NCI-H1092 treated with DMSO at 0.1 percent for 48 hours (cell line): Measurements from ENCODE around the gene RABGEF1.
"Not testable (repeated sequence)": the region's sequence is repeated elsewhere in the genome, so short reads cannot be mapped to it uniquely, and the experiment has no call there.

Experiments
- DNase-seq: peaks from one replicate; lab custom pipeline; 2025; lab: John Stamatoyannopoulos, UW

The RABGEF1 gene

DNA sequence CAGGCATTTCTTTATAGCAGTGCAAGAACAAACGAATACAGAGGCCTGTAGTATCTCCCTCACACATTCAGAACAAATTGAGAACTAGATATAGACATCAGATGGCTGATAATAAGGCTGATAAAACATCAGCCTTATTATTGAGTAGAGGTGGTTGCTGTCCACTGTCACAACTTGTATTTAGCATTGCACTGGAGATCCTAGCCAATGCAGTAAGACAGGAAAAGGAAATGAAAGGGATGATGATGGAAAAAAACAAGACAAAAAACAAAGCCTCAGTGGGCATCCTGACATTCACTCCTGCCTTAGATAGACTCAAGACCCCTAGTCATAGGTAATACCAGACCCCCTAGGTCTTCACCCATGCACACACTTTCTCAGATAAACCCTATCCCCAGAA, 4.7 kb upstream of the RABGEF1 start:
- no peak for DNase-seq

DNA sequence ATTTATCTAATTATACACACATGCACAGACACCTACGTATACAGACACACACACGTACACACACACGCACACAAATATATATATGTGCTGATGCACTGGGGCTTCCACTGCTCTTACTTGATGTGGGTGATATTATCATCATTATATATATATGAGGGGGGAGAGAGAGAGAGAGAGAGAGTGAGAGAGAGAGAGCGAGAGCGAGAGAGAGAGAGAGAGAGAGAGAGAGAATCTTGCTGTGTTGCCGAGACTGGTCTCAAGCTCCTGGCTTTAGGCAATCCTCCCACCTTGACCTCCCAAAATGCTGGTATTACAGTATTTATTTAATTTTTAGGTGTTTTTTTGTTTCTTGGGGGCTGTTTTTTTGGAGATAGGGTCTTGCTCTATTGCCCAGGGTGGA, 3.6 kb upstream of the RABGEF1 start:
- no peak for DNase-seq

DNA sequence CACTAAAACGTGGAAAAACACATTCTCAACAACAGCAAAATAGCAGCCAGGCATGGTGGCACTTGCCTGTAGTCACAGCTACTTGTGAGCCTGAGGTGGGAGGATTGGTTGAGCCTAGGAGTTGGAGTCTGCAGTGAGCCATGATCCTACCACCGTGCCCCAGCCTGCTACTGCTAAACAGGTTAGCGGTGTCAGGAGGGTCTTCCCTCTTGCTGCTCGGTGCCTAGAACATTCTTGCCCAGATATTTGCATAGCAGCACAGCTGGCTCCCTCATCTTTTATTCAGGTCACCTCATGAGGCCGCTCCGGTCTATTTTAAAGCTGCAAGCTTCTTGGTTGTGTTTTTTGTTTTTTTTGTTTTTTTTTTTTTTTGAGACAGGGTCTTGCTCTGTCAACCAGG, 2.9 kb upstream of the RABGEF1 start:
- no peak for DNase-seq

DNA sequence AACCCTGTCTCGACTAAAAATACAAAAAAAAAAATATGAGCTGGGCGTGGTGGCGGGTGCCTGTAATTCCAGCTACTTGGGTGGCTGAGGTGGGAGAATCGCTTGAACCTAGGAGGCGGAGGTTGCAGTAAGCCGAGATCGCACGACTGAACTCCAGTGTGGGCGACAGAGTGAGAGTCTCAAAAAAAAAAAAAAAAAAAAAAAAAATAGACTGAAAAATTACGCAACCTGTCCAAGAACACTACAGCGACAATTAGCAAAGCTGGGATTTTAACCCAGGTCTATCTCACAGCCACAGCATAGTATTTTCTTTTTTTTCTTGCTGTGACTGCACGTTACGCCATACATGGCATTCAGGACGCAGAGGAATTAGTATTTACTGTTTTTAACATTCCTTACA, 1.1 kb upstream of the RABGEF1 start:
- no peak for DNase-seq

DNA sequence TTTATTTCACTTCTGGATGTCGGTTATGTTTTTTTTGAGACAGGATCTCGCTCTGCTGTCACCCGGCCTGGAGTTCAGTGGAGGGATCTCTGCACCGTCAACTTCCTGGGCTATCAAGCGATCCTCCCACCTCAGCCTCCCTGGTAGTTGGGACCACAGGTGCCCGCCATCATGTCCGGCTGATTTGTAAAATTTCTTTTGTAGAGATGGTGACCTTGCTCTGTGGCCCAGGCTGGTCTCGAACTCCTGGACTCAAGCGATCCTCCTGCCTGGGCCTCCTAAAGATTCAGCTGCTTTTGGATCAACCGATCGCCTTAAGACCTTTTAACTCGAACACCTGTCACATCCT, 606 bp upstream of the RABGEF1 start:
- no peak for DNase-seq

DNA sequence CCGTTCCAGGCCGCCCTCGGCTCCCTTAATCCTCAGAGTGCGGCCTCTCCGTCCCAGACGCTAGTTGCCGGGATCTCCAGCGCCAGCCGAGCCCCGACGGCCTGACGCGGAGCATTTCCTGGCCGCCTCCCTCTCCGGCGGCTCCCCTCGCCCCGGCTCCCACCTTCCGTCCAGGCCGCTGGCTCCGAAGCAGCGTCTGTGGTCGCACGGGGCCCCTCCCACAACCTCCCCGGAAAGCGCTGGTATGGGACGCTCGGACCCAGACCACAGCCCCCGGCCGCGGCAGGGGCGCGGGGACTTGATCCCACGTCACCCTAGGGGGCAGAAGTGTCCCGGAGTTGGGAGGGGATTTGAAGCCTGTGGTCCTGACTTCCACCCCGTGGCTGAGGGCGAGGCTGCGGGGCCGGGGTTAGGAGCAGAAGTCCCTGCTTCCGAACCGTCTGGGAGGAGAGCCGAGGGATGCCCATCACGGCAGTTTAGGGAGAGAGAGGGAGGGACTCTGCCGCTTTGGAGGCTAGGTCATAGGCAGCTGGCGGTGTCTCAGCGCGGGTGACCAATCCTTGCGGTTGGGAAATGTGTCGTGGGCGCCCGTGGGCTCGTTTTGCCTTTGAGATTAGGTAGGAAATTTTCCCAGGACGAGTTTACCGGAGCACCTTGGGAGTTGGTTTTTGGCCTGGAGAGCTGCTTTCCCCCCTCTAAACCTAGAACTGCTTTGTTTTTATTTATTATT, 612 bp downstream of the RABGEF1 start:
- DNase-seq: peak; percentile 50

DNA sequence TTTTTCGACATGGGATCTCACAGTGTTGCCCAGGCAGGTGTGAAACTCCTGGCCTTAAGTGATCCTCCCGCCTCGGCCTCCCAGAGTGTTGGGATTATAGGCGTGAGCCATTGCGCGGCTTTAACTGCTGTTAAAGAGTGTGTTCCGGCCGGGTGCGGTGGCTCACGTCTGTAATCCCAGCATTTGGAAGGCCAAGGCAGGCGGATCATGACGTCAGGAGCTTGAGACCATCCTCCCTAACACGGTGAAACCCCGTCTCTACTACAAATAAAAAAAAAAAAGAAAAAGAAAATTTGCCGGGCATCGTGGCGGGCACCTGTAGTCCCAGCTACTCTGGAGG, 1.1 kb downstream of the RABGEF1 start:
- no peak for DNase-seq

DNA sequence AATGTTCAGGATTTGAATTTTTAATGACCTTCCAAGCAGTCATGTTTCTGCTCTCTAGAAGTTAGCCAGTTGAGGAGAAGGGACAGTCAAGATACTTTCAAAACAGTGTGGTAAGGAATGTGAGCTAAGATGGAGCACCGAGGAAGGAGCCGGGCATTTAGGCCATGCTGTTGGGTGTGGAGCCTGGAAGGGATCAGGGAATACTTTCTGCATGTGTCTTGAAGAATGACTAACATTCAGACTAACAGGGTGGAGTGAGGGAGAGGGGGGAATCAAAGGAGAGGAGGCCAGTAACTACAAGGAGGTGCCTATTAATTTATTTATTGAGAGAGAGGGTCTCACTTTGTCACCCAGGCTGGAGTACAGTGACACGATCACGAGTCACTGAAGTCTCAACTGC, 1.8 kb downstream of the RABGEF1 start:
- DNase-seq: not testable (repeated sequence)

DNA sequence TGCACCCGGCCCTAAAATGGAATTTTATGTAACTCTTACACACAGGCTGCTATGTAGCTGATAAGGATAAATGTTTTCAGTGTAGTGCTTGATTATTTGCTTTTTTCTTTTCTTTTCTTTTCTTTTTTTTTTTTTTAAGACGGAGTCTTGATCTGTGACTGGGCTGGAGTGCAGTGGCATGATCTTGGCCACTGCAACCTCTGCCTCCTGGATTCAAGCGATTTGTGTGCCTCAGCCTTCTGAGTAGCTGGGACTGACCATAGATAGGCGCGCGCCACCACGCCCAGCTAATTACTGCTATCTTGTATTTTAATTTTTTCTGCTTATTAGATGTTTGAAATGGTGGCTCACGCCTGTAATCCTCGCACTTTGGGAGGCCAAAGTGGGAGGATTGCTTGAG, 3.4 kb downstream of the RABGEF1 start:
- DNase-seq: no peak

DNA sequence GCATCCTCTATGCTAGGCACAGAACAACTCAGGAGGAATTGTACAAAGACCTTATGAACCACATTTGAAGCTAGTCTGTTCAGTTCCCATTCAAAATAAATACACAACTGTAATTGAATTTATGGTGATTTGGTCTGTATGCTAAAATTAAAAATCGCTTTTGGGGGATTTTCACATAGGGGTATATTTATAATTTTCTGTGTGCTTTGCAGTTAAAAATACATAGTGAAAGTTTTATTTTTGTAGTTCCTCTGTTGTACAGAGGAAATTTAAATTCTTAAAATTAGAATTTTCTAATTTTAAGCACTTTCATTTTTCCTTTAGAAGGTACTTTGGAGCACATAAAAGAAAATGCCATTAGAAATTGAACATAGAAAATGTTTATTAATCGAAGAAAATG, 6.9 kb downstream of the RABGEF1 start:
- no peak for DNase-seq

DNA sequence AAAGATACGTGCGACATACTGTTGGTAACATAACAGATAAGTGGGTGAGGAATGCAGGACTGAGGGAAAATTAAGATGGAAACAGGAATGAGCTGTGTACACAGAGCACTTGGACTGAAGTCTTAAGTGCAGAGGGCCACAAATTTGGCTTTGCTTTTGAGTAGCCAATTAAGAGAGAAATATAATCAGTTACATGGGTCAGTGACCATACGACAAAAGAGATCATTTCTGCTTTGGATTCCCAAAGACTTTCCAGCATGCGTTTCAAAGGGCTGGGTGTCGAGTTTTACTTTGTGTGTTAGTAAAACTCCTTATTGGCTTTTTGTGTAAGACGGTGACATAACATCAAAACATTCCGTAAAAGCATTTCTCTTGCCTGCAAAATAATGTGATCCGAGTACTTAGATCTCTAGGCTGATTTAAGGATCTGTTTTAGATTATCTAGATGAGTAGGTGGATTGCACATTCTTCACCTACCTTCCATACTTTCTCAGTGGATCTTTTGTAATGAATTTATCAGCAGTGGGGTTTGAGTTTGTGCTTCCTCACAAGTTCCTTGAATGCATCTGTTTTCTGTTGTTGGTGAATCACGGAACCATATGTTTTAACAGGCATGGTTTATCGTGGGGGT, 7.5 kb downstream of the RABGEF1 start:
- DNase-seq: no peak

DNA sequence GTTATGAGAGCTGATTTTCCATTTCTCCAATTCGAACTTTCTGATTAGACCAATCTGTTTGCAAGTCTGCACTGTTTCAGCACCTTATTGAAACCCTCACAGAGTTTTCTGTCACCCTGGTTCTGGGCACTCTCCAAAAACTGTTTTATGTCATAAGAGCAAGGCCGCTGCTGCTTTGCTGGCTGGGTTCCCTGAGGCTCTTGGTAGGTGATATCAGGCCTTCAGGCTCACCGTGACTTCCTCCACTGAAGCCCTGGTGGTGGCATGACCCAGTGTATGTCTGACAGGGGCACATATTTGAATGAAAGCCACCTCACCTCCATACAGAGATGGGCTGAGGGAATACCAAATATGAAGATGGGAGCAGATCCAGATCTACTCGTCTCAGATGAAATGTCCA, 8.3 kb downstream of the RABGEF1 start:
- DNase-seq: no peak

DNA sequence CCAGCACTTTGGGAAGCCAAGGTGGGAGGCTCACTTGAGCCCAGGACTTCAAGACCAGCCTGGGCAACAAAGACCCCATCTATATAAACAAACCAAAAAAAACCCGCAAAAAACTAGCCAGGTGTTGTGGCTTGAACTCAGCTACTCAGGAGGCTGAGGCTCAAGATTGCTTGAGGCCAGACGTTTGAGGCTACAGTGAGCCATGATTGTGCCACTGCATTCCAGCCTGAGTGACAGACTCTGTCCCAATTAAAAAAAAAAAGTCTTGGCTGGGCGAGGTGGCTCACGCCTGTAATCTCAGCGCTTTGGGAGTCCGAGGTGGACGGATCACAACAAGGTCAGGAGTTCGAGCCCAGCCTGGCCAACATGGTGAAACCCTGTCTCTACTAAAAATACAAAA, 11.4 kb downstream of the RABGEF1 start:
- no peak for DNase-seq

DNA sequence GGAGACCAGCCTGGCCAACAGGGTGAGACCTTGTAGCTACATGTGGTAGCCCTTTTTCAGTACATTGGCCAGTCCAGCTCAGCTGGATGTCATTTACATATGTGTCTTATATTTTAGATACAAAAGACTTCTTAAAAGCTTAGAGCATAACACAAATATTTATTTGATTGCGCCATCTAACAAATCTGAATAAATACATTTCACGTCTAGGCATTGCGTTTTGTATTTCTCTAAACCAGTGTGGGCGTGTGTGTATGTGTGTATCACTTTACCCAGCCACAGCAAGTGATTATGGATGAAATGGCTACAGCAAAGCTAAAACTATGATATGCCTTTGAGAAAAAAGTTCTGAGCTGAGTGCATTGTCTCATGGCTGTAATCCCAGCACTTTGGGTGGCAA, 14.0 kb downstream of the RABGEF1 start:
- no peak for DNase-seq

DNA sequence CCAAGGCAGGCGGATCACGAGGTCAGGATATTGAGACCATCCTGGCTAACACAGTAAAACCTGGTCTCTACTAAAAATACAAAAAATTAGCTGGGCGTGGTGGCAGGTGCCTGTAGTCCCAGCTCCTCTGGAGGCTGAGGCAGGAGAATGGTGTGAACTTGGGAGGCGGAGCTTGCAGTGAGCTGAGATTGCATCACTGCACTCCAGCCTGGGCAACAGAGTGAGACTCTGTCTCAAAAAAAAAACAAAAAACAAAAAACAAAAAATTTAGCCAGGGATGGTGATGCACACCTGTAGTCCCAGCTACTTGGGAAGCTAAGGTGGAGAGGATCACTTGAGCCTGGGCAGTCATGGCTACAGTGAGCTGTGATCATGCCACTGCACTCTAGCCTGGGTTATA, 14.5 kb downstream of the RABGEF1 start:
- not testable (repeated sequence) for DNase-seq

DNA sequence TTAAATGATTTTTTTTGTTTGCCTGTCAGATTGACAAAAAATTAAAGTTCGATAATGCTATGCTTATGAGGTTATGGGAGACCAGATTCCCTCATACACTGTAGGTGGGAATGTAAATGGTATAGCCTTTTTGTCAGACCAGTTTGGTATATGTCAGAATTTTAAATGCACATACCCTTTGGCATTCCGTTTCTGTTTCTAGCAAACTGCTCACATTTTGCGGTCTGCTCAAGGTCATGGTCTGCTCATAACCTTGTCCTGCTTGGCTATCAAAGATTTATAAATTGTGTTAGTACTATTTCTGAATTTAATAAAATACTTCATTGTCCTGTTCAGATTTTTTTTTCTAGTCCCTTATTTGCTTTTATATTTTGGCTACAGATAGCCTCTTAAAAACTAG, 15.7 kb downstream of the RABGEF1 start:
- DNase-seq: not testable (repeated sequence)

DNA sequence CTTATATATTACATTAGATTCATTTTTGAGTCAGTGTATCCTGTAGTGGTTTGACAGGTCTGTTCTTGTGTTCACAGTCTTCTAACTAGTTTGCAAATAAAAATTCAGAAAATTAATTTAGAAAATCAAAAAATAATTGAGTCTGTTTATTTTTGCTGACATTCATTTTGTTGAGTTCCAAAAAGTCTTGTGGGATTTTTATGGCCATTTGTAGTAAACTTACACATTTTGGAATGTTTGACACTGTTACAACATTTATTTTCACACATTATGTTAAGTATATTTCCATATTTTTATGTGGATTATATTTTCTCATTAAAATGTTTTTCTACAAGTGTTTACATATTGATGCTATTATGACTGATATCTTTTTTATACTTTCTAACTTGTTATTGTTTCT, 16.4 kb downstream of the RABGEF1 start:
- DNase-seq: no peak

DNA sequence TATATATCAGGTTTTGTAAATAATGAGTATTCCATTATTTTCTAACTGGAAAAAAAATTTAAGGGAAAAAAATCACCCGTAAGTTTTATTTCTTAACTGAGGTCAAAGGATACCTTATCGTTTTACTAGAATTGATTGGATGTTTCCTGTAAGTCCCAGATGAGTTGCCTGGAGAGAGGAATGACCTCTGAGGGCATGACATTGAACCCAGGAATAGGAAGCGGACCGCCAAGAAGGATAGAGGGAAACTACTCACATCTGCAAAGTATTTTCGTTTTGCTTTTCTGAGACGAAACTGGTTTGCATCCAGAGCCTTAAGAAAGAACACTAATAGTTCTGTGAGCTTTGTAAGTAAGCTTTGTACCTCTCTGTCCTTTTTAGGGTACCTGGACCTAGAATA, 17.4 kb downstream of the RABGEF1 start:
- no peak for DNase-seq

DNA sequence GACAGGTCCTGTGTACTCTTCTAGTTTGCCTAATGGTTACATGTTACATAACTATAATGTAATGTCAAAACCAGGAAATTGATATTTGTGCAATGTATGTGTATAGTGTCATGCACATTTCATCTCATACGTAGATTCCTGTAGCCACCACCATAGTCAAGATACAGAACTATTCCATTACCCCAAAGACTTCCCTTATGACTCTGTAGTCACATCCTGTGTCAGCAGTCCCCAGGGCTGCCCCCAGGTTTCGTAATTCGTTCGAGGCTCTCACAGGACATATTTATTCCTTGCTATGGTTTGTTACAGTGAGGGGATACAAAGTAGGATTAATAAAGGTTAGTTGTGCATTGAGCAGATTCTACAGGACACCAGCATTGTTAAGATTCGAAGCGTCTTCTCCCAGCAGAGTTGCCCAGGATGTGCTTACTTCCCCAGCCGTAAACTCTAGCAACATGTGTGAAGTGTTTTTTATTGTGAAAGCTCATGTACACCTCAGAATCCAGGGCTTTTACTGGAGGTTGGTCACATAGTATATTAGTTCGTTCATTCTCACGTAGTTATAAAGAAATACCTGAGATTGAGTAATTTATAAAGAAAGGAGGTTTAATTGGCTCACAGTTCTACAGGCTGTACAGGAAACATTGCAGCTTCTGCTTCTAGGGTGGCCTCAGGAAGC, 18.6 kb downstream of the RABGEF1 start:
- no peak for DNase-seq

DNA sequence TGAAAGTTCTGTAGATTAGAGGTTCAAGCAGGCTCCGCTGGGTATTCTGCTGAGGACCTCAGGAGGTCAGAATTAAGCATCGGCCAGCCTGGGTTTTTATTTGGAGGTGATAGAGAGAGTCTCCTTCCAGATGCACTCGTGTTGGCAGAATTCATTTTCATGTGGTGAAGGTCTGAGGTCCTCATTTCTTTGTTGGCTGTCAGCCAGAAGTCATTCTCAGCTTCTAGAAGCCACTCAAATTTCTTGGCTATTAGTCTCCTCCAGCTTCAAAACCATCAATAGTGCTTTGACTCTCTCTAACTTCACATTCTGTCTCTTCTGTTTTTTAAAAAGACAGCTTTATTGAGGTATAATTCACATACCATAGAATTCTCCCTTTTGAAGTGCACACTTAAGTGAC, 22.6 kb downstream of the RABGEF1 start:
- not testable (repeated sequence) for DNase-seq

DNA sequence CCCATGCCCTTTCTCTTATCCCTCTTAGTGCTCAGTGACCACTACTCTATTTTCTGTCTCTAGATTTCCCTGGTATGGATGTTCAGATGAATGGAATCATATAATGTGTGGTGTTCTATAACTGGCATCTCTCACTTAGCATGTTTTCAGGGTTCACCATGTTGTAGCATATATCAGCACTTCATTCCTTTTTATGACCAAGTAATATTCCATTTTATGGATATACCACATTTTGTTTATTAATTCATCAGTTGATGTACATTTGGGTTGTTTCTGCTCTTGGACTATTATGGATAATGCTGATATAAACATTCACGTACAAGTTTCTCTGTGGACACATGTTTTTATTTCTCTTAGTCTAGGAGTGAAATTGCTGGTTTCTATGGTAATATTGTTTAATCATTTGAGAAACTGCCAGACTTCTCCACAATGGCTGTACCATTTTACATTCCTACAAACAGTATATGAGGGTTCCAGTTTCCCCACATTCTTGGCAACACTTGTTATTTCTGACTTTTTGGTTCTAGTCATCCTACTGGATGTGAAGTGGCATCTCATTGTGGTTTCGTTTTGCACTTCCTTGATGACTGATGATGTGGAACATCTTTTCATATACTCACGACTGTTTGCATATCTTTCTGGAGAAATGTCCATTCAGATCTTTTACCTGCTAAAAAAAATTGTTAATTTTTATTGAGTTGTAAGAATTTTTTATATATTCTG, 23.3 kb downstream of the RABGEF1 start:
- not testable (repeated sequence) for DNase-seq

DNA sequence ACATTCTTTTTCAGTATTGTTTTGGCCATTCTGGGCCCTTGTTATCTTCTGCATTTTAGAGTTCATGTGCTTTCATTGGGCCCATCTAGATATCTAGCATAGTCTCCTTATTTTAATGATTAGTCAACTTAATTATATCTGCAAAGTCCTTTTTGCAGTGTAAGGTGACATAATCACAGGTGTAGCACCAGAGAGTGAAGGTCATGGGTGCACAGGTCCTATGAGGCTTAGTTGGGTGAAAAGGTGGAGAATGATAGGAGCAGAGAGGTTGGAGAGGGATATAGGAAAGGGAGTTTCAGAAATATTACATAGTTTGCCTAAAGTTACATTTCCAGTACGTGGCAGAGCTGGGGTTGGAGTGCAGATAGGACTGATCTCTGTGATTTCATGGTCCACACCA, 24.4 kb downstream of the RABGEF1 start:
- DNase-seq: not testable (repeated sequence)
